HUES48 (cell line): ENCODE results near the gene FYCO1.

Experiments
- H3K27ac ChIP-seq: one replicate; pipeline ENCODE4 v1.7.0; 2013; ENCODE audit warnings: low read depth, low read length, inconsistent platforms
- H3K27me3 ChIP-seq: 2 replicates; pipeline ENCODE4 v1.6.1; 2013; ENCODE audit warnings: mild to moderate bottlenecking, low read length; ENCODE audit not compliant: control insufficient read depth, insufficient read depth
- H3K36me3 ChIP-seq: 2 replicates; pipeline ENCODE4 v1.6.1; 2013; ENCODE audit warnings: low read length; ENCODE audit not compliant: control insufficient read depth, insufficient read depth
- H3K4me1 ChIP-seq: 2 replicates; pipeline ENCODE4 v1.6.1; 2013; ENCODE audit warnings: mild to moderate bottlenecking, low read length; ENCODE audit not compliant: control insufficient read depth, insufficient read depth
- H3K4me3 ChIP-seq: 2 replicates; pipeline ENCODE4 v1.5.1; 2013; ENCODE audit warnings: mild to moderate bottlenecking, low read depth, low read length
- H3K9ac ChIP-seq: 2 replicates; pipeline ENCODE4 v1.6.1; 2013; ENCODE audit warnings: mild to moderate bottlenecking, low read depth, low read length, moderate library complexity
- H3K9me3 ChIP-seq: 2 replicates; pipeline ENCODE4 v1.6.1; 2013; ENCODE audit warnings: low read length; ENCODE audit not compliant: control insufficient read depth, insufficient read depth

FYCO1 gene

GRCh38 chr3:45960289-45960688, 35.3 kb downstream of the FYCO1 start:
- peaks cover 99% of the 10 kb centered on the region for H3K36me3 ChIP-seq
- H3K4me1 ChIP-seq = no peaks in the 10 kb centered on the region
- no peak overlapping the region for H3K4me3 ChIP-seq
- no peaks in the 10 kb centered on the region for H3K9me3 ChIP-seq
- no peak overlapping the region for H3K27ac ChIP-seq
- no peaks in the 10 kb centered on the region for H3K27me3 ChIP-seq
- H3K9ac ChIP-seq = no peak overlapping the region

GRCh38 chr3:45959201-45959600, 36.4 kb downstream of the FYCO1 start:
- Histone ChIP-seq H3K4me1 (no peaks in the 10 kb centered on the region), H3K9me3 (no peaks in the 10 kb centered on the region), H3K36me3 (peaks cover 99% of the 10 kb centered on the region), H3K27me3 (no peaks in the 10 kb centered on the region), H3K9ac (no peak overlapping the region), H3K27ac (no peak overlapping the region), H3K4me3 (no peak overlapping the region)

- H3K9me3 ChIP-seq = no peaks in the 10 kb centered on the region
- no peak overlapping the region for H3K9ac ChIP-seq
- no peak overlapping the region for H3K4me3 ChIP-seq
- H3K27me3 ChIP-seq = no peaks in the 10 kb centered on the region
- H3K4me1 ChIP-seq = no peaks in the 10 kb centered on the region
- H3K27ac ChIP-seq = no peak overlapping the region
- peaks cover 99% of the 10 kb centered on the region for H3K36me3 ChIP-seq
These were observed 37.3 kb downstream of the FYCO1 start for GRCh38 chr3:45958321-45958791.

- Histone ChIP-seq H3K9ac (no peak overlapping the region), H3K4me3 (no peak overlapping the region), H3K4me1 (no peaks in the 10 kb centered on the region), H3K27ac (no peak overlapping the region), H3K9me3 (no peaks in the 10 kb centered on the region), H3K36me3 (peaks cover 99% of the 10 kb centered on the region), H3K27me3 (no peaks in the 10 kb centered on the region)
These were observed 38.0 kb downstream of the FYCO1 start for GRCh38 chr3:45957586-45957985.

GRCh38 chr3:45955706-45956105, 39.9 kb downstream of the FYCO1 start:
- no peak overlapping the region for H3K9ac ChIP-seq
- H3K4me3 ChIP-seq = no peak overlapping the region
- H3K4me1 ChIP-seq = no peaks in the 10 kb centered on the region
- H3K9me3 ChIP-seq = no peaks in the 10 kb centered on the region
- H3K27ac ChIP-seq = no peak overlapping the region
- H3K27me3 ChIP-seq = no peaks in the 10 kb centered on the region
- H3K36me3 ChIP-seq = peaks cover 99% of the 10 kb centered on the region

- Histone ChIP-seq H3K9ac (no peak overlapping the region), H3K9me3 (no peaks in the 10 kb centered on the region), H3K4me1 (no peaks in the 10 kb centered on the region), H3K36me3 (peaks cover 99% of the 10 kb centered on the region), H3K27ac (no peak overlapping the region), H3K27me3 (no peaks in the 10 kb centered on the region), H3K4me3 (no peak overlapping the region)
These were observed 40.5 kb downstream of the FYCO1 start for GRCh38 chr3:45955017-45955647.

- Histone ChIP-seq H3K4me1 (no peaks in the 10 kb centered on the region), H3K9ac (no peak overlapping the region), H3K9me3 (no peaks in the 10 kb centered on the region), H3K27me3 (no peaks in the 10 kb centered on the region), H3K36me3 (peaks cover 99% of the 10 kb centered on the region), H3K4me3 (no peak overlapping the region), H3K27ac (no peak overlapping the region)
These were observed 41.3 kb downstream of the FYCO1 start for GRCh38 chr3:45954306-45954705.

GRCh38 chr3:45953536-45953935, 42.1 kb downstream of the FYCO1 start:
- Histone ChIP-seq H3K27ac (no peak overlapping the region), H3K27me3 (no peaks in the 10 kb centered on the region), H3K9ac (no peak overlapping the region), H3K4me3 (no peak overlapping the region), H3K36me3 (peaks cover 98% of the 10 kb centered on the region), H3K9me3 (no peaks in the 10 kb centered on the region), H3K4me1 (no peaks in the 10 kb centered on the region)

GRCh38 chr3:45952456-45952855, 43.2 kb downstream of the FYCO1 start:
- Histone ChIP-seq H3K4me3 (no peak overlapping the region), H3K36me3 (peaks cover 98% of the 10 kb centered on the region), H3K4me1 (no peaks in the 10 kb centered on the region), H3K27ac (no peak overlapping the region), H3K27me3 (no peaks in the 10 kb centered on the region), H3K9ac (no peak overlapping the region), H3K9me3 (no peaks in the 10 kb centered on the region)

- no peaks in the 10 kb centered on the region for H3K27me3 ChIP-seq
- no peaks in the 10 kb centered on the region for H3K9me3 ChIP-seq
- H3K9ac ChIP-seq = no peak overlapping the region
- H3K4me3 ChIP-seq = no peak overlapping the region
- no peak overlapping the region for H3K27ac ChIP-seq
- H3K36me3 ChIP-seq = peaks cover 98% of the 10 kb centered on the region
- H3K4me1 ChIP-seq = no peaks in the 10 kb centered on the region
These were observed 43.7 kb downstream of the FYCO1 start for GRCh38 chr3:45951946-45952345.

GRCh38 chr3:45950686-45951600, 44.7 kb downstream of the FYCO1 start:
- H3K4me3 ChIP-seq = no peak overlapping the region
- H3K27me3 ChIP-seq = no peaks in the 10 kb centered on the region
- H3K9ac ChIP-seq = no peak overlapping the region
- H3K9me3 ChIP-seq = no peaks in the 10 kb centered on the region
- no peaks in the 10 kb centered on the region for H3K4me1 ChIP-seq
- H3K36me3 ChIP-seq = peaks cover 99% of the 10 kb centered on the region
- no peak overlapping the region for H3K27ac ChIP-seq
